ENCODE results near the gene PFKFB4.

DNA sequence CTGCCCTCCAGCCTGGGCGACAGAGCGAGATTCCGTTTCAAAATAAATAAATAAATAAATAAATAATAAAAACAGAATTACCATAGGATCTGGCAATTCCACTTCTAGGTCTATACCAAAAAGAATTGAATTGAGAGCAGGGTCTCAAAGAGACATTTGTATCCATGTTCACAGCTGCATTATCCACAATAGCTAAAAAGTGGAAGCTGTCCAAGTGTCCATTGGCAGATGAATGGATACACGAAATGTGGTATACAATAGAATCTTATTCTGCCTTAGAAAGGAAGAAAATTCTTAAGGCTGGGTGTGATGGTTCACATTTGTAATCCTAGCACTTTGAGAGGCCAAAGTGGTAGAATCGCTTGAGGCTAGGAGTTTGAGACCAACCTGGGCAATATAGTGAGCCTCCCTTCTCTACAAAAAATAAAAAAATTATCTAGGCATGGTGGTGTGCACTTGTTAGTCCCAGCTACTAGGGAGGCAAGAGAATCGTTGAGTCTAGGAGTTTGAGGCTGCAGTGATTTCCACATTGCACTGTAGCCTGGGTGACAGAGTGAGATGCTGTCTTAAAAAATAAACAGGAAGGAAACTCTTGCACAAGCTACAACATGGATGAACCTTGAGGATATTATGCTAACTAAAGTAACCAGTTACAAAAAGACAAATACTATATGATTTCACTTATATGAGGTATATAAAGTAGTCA is 24.2 kb downstream of the PFKFB4 start:
- TF ChIP-seq, protein P1, sequence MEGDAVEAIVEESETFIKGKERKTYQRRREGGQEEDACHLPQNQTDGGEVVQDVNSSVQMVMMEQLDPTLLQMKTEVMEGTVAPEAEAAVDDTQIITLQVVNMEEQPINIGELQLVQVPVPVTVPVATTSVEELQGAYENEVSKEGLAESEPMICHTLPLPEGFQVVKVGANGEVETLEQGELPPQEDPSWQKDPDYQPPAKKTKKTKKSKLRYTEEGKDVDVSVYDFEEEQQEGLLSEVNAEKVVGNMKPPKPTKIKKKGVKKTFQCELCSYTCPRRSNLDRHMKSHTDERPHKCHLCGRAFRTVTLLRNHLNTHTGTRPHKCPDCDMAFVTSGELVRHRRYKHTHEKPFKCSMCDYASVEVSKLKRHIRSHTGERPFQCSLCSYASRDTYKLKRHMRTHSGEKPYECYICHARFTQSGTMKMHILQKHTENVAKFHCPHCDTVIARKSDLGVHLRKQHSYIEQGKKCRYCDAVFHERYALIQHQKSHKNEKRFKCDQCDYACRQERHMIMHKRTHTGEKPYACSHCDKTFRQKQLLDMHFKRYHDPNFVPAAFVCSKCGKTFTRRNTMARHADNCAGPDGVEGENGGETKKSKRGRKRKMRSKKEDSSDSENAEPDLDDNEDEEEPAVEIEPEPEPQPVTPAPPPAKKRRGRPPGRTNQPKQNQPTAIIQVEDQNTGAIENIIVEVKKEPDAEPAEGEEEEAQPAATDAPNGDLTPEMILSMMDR (IDR thresholded peaks at IDR 0.05; ENCODE audit: low read depth, low read length, poor library complexity, severe bottlenecking), result no peak
- no peak for TF ChIP-seq EZH2phosphoT487 (IDR thresholded peaks at IDR 0.05; ENCODE audit: borderline replicate concordance, low read length)
